Keratinocyte (primary cell): ENCODE data around the gene CARM1. TPM values are rescaled to one million over a fixed set of nuclear protein-coding genes. Genes with fewer than 3 reads are reported as not detected.

Source experiments
- DNase-seq: peaks from one replicate; pipeline ENCODE4 v3.0.0-alpha.2; 2011; ENCODE audit warnings: low read depth, missing footprints, low spot score
- FAIRE-seq: peaks from 2 replicates; lab custom pipeline; 2011; peaks lifted over from hg19 to GRCh38; lab: Jason Lieb, UNC
- H2AFZ ChIP-seq: 2 replicates; pipeline ENCODE4 v1.6.0; 2012; ENCODE audit warnings: low read length, control low read depth, inconsistent platforms; ENCODE audit not compliant: control insufficient read depth
- H3K27ac ChIP-seq: 2 replicates; pipeline ENCODE4 v1.5.1; 2011; ENCODE audit warnings: low read length; ENCODE audit not compliant: control insufficient read depth, insufficient read depth
- H3K27me3 ChIP-seq: 3 replicates; pipeline ENCODE4 v1.6.0; 2011; ENCODE audit warnings: low read length; ENCODE audit not compliant: control insufficient read depth, insufficient read depth; ENCODE audit errors: extremely low read depth
- H3K36me3 ChIP-seq, 2 experiments: 2 replicates in 1 of 2; 3 replicates in 1 of 2; pipeline ENCODE4 v1.5.1; 2011; ENCODE audit warnings: low read length in 2 of 2, mild to moderate bottlenecking in 1 of 2; ENCODE audit not compliant: control insufficient read depth in 2 of 2, insufficient read depth in 2 of 2; ENCODE audit errors: extremely low read depth in 1 of 2
- H3K4me1 ChIP-seq: 3 replicates; pipeline ENCODE4 v1.5.1; 2011; ENCODE audit warnings: low read length; ENCODE audit not compliant: control insufficient read depth, insufficient read depth; ENCODE audit errors: extremely low read depth
- H3K4me2 ChIP-seq: 3 replicates; pipeline ENCODE4 v1.6.0; 2011; ENCODE audit warnings: low read depth, low read length; ENCODE audit not compliant: control insufficient read depth, insufficient read depth; ENCODE audit errors: extremely low read depth
- H3K4me3 ChIP-seq, 3 experiments: fragments of 200-600 bp in 1 of 3; sonication (generic) in 1 of 3; 2 replicates in 2 of 3; 3 replicates in 1 of 3; pipeline ENCODE4 v1.5.1; 2011 to 2016; ENCODE audit warnings: low read length in 3 of 3, mild to moderate bottlenecking in 3 of 3, control low read depth in 2 of 3, inconsistent platforms in 1 of 3, low read depth in 1 of 3, mixed read lengths in 1 of 3, mixed run types in 1 of 3, moderate library complexity in 1 of 3; ENCODE audit not compliant: control insufficient read depth in 2 of 3, insufficient read depth in 2 of 3; ENCODE audit errors: extremely low read depth in 1 of 3
- H3K79me2 ChIP-seq: 2 replicates; pipeline ENCODE4 v1.6.0; 2012; ENCODE audit warnings: low read length; ENCODE audit not compliant: control insufficient read depth, insufficient read depth
- H3K9ac ChIP-seq: 3 replicates; pipeline ENCODE4 v1.6.0; 2011; ENCODE audit warnings: low read length; ENCODE audit not compliant: control insufficient read depth, insufficient read depth; ENCODE audit errors: extremely low read depth
- H3K9me1 ChIP-seq: 3 replicates; pipeline ENCODE4 v1.6.0; 2011; ENCODE audit warnings: low read length; ENCODE audit not compliant: control insufficient read depth, insufficient read depth; ENCODE audit errors: extremely low read depth
- H3K9me3 ChIP-seq: 2 replicates; pipeline ENCODE4 v1.5.1; 2012; ENCODE audit warnings: low read depth, low read length; ENCODE audit not compliant: control insufficient read depth
- H4K20me1 ChIP-seq: 3 replicates; pipeline ENCODE4 v1.6.0; 2011; ENCODE audit warnings: low read length; ENCODE audit not compliant: control insufficient read depth, insufficient read depth; ENCODE audit errors: extremely low read depth
- EZH2 ChIP-seq: IDR thresholded peaks from one replicate; pipeline ENCODE4 v1.6.1; 2012; ENCODE audit warnings: inconsistent platforms, mild to moderate bottlenecking, low read length, moderate library complexity
- dilution Hi-C: fragments of 300-500 bp; cut with MboI; formaldehyde crosslinking; loops from one replicate; pipeline ENCODE4 v1.7.0; 2020; ENCODE audit warnings: low sequenced_read_pairs; ENCODE audit not compliant: extremely low pct_ligation_motif_present
- polyA plus RNA-seq, 5 experiments: library from polyadenylated mRNA; depleted of rRNA in 3 of 5; stranded (reverse) in 3 of 5; stranded (forward) in 1 of 5; unstranded in 1 of 5; fragments of >200 nt; gene quantifications; 1 replicate in 1 of 5; 2 replicates in 3 of 5; 3 replicates in 1 of 5; pipeline versions ENCODE4 v1.2.1 to v1.2.3, GENCODE V29; 2011 to 2012; ENCODE audit warnings: missing spikeins in 2 of 5, low read depth in 1 of 5, low replicate concordance in 1 of 5
- TF ChIP-seq, protein P1 (sequence below), 3 experiments: IDR thresholded peaks in 1 of 3; conservative IDR thresholded peaks in 1 of 3; optimal IDR thresholded peaks in 1 of 3; 2 replicates in 2 of 3; 3 replicates in 1 of 3; pipeline versions ENCODE3 to v1.5.1; 2011; ENCODE audit warnings: low read length in 3 of 3, mild to moderate bottlenecking in 3 of 3, moderate library complexity in 2 of 3, control low read depth in 1 of 3, inconsistent platforms in 1 of 3; ENCODE audit not compliant: insufficient read depth in 2 of 3; ENCODE audit errors: extremely low read depth in 1 of 3

CARM1 gene
- polyA plus RNA-seq, 1 donor (not counting 4 experiments of a cell fraction or from before 2014, with no cell fraction given) = 22.8 TPM

DNA sequence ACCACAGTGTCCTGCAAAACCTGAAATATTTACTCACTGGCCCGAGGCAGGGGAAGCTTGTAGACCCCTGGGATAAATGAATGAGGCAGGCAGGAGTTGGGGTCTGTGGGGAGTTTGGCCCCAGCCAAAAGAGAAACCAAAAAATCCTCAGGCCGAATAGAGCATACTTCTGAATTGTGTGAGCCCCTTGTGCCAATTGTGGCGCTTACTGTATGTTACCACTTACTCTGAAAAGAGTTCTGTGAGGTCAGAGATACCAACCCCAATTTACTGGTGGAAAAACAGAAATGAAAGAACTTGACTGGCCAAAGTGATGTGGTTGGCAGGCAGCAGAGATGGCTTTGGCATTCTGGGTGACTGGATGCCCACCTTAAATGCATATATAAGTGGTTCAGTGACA, 6.9 kb downstream of the CARM1 start:
- H3K9me1 ChIP-seq = no peaks in the 10 kb centered on the region
- DNase-seq (no peak), FAIRE-seq (no peak)
- peaks cover 87% of the 10 kb centered on the region for H3K79me2 ChIP-seq
- H3K4me1 ChIP-seq = peaks cover 5% of the 10 kb centered on the region
- dilution Hi-C loops = no loop called here
- no peaks in the 10 kb centered on the region for H3K9me3 ChIP-seq
- no peaks in the 10 kb centered on the region for H3K27me3 ChIP-seq
- no peak overlapping the region for H2AFZ ChIP-seq
- no peak for TF ChIP-seq EZH2
- TF ChIP-seq, protein P1, sequence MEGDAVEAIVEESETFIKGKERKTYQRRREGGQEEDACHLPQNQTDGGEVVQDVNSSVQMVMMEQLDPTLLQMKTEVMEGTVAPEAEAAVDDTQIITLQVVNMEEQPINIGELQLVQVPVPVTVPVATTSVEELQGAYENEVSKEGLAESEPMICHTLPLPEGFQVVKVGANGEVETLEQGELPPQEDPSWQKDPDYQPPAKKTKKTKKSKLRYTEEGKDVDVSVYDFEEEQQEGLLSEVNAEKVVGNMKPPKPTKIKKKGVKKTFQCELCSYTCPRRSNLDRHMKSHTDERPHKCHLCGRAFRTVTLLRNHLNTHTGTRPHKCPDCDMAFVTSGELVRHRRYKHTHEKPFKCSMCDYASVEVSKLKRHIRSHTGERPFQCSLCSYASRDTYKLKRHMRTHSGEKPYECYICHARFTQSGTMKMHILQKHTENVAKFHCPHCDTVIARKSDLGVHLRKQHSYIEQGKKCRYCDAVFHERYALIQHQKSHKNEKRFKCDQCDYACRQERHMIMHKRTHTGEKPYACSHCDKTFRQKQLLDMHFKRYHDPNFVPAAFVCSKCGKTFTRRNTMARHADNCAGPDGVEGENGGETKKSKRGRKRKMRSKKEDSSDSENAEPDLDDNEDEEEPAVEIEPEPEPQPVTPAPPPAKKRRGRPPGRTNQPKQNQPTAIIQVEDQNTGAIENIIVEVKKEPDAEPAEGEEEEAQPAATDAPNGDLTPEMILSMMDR (optimal IDR thresholded peaks at IDR 0.05 in 1 of 3, IDR thresholded peaks at IDR 0.05 in 1 of 3, conservative IDR thresholded peaks at IDR 0.05 in 1 of 3; ENCODE audit: extremely low read depth in 1 of 3, insufficient read depth in 2 of 3, low read length in 3 of 3) = no peak
- H3K36me3 ChIP-seq = peaks cover 12 to 14% of the 10 kb centered on the region in 2 experiments
- no peak overlapping the region for H3K4me3 ChIP-seq
- peaks cover 6% of the 10 kb centered on the region for H4K20me1 ChIP-seq
- no peak overlapping the region for H3K27ac ChIP-seq
- H3K9ac ChIP-seq = no peak overlapping the region
- H3K4me2 ChIP-seq = no peak overlapping the region

DNA sequence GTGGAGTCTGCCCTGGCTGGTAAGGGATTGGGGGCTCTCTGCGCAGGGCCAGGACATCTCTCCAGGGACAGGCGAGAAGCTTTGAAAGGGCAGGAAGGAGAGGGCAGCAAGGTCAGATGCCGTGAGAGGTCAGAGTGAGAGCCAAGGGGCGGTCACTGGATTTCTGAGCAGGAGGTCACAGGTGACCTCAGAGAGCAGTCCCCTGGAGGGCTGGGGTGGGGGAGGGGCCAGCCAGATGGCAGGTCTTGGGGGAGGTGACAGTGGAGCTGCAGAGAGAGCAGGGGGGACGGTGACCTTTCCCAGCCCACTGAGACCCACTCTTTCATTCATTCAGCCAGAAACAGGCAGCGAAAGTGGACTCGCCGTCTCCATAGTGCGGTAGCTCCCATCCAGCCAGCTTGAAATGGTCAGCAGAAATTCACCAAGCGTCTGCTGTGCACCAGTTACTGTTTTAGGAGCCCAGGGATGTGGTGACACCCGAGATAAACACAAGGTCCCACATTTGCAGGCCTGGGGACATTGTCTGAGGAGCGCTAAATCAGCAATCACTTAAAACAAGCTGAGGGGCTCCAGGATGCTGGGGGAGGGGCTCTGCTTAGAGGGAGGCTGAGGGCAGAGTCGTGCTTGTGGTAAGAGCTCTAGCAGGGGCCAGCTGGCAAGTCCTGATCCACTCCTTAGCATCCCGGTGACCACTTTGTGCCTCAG, 10.2 kb downstream of the CARM1 start:
- no peak overlapping the region for H3K4me2 ChIP-seq
- H3K79me2 ChIP-seq = peaks cover 71% of the 10 kb centered on the region
- peaks cover 13 to 14% of the 10 kb centered on the region in 2 experiments for H3K36me3 ChIP-seq
- H3K27me3 ChIP-seq = no peaks in the 10 kb centered on the region
- FAIRE-seq (no peak), DNase-seq (no peak)
- no peaks in the 10 kb centered on the region for H3K9me1 ChIP-seq
- H4K20me1 ChIP-seq = peaks cover 10% of the 10 kb centered on the region
- dilution Hi-C loops = no loop called here
- H3K9me3 ChIP-seq = no peaks in the 10 kb centered on the region
- peaks cover 5% of the 10 kb centered on the region for H3K4me1 ChIP-seq
- H3K27ac ChIP-seq = no peak overlapping the region
- H3K4me3 ChIP-seq = no peak overlapping the region
- TF ChIP-seq, protein P1 (optimal IDR thresholded peaks at IDR 0.05 in 1 of 3, IDR thresholded peaks at IDR 0.05 in 1 of 3, conservative IDR thresholded peaks at IDR 0.05 in 1 of 3; ENCODE audit: extremely low read depth in 1 of 3, insufficient read depth in 2 of 3, low read length in 3 of 3) = no peak
- TF ChIP-seq EZH2 = no peak
- no peak overlapping the region for H2AFZ ChIP-seq
- H3K9ac ChIP-seq = no peak overlapping the region
